Kidney (tissue), 14 donors: Measurements from ENCODE around the gene CCDC88B. TPM values are rescaled to one million over a fixed set of nuclear protein-coding genes. Genes with fewer than 3 reads are reported as not detected.
A peak's percentile ranks its signal among the peaks of the same experiment; 100 is the strongest.

Source experiments
- DNase-seq, 5 donors: peaks; one replicate each; pipeline ENCODE4 v3.0.0-alpha.2; 2013 to 2020
- FAIRE-seq: peaks from 2 replicates; lab custom pipeline; 2012; peaks lifted over from hg19 to GRCh38; lab: Jason Lieb, UNC
- H3K27ac ChIP-seq, 2 donors: one replicate each; pipeline ENCODE4 v1.7.0; 2013; ENCODE audit warnings: low read depth in 2 of 2, low read length in 2 of 2, inconsistent platforms in 1 of 2
- H3K27me3 ChIP-seq: one replicate; pipeline ENCODE4 v1.7.1; 2013; ENCODE audit warnings: low read length, inconsistent platforms; ENCODE audit not compliant: control insufficient read depth, insufficient read depth
- H3K36me3 ChIP-seq, 3 donors: one replicate each; pipeline versions ENCODE4 v1.7.0 to v1.7.1; 2013; ENCODE audit warnings: low read length in 3 of 3, control low read depth in 1 of 3, inconsistent platforms in 1 of 3; ENCODE audit not compliant: insufficient read depth in 3 of 3, control insufficient read depth in 2 of 3
- H3K4me1 ChIP-seq, 3 donors: one replicate each; pipeline versions ENCODE4 v1.7.0 to v1.7.1; 2013; ENCODE audit warnings: low read length in 3 of 3, inconsistent platforms in 1 of 3, low read depth in 1 of 3; ENCODE audit not compliant: control insufficient read depth in 2 of 3, insufficient read depth in 2 of 3
- H3K4me3 ChIP-seq, 3 donors: one replicate each; pipeline versions ENCODE4 v1.7.0 to v1.8.1; 2013; ENCODE audit warnings: low read length in 3 of 3, control low read depth in 1 of 3, inconsistent platforms in 1 of 3
- H3K9ac ChIP-seq, 3 donors: one replicate each; pipeline versions ENCODE4 v1.7.0 to v1.7.1; 2013; ENCODE audit warnings: low read length in 3 of 3, control low read depth in 1 of 3, inconsistent platforms in 1 of 3
- H3K9me3 ChIP-seq, 3 donors: one replicate each; pipeline versions ENCODE4 v1.7.0 to v1.7.1; 2013; ENCODE audit warnings: low read length in 3 of 3, control low read depth in 1 of 3, inconsistent platforms in 1 of 3; ENCODE audit not compliant: control insufficient read depth in 2 of 3, insufficient read depth in 1 of 3
- CTCF ChIP-seq: IDR thresholded peaks from 3 replicates; pipeline ENCODE4 v1.5.1; 2012; ENCODE audit warnings: mild to moderate bottlenecking, moderate library complexity, borderline replicate concordance; ENCODE audit not compliant: insufficient read depth; ENCODE audit errors: extremely low read depth
- intact Hi-C: fragments of 100-400 bp; cut with DNase I; formaldehyde crosslinking; loops from one replicate; pipeline ENCODE4 v1.11.1; 2022
- polyA plus RNA-seq: library from polyadenylated mRNA; stranded (reverse); fragments of 350-450 nt; fragmentation: Illumina TruSeq; extraction: RNeasy Lipid Tissue Mini Kit (QIAGEN cat#74804); gene quantifications from one replicate; pipeline ENCODE4 v1.2.3, GENCODE V29; 2014; ENCODE audit warnings: low read depth, low replicate concordance; ENCODE audit not compliant: insufficient read depth
- total RNA-seq: library from RNA; stranded (reverse); fragmentation: NEBNext Ultra II Directional; extraction: Animal tissue kit (Norgen Biotek cat#: 25700); gene quantifications from one replicate; pipeline ENCODE4 v1.2.1, GENCODE V29; 2021
- donor health status: control.
- donor health status: control.
- donor health status: control.
- donor health status: control.
- donor health status: control.
- donor health status: DM: yes; HTN: yes; CAD: no.
- donor health status: Normal renal cell carcinoma (clear cell type).

The CCDC88B gene
- total and polyA plus RNA-seq, 2 donors from 2014 or later = 10.0 to 13.3 TPM

GRCh38 chr11:64388894-64389293 lies 48.9 kb downstream of the CCDC88B start:
- no peaks in the 10 kb centered on the region for H3K27me3 ChIP-seq
- no peaks in the 10 kb centered on the region for H3K36me3 ChIP-seq
- H3K4me3 ChIP-seq = no peak overlapping the region
- DNase-seq (peak in 3 of 5 donors; percentile 58 to 83 (median 69)), FAIRE-seq (no peak)
- no peak overlapping the region for H3K9ac ChIP-seq
- intact Hi-C loops = no loop called here
- no peak overlapping the region for H3K27ac ChIP-seq
- no peaks in the 10 kb centered on the region for H3K4me1 ChIP-seq
- no peaks in the 10 kb centered on the region for H3K9me3 ChIP-seq
- TF ChIP-seq CTCF = no peak

GRCh38 chr11:64389851-64390250 lies 49.8 kb downstream of the CCDC88B start:
- no peak for TF ChIP-seq CTCF
- no peak for FAIRE-seq
- intact Hi-C loops = no loop called here

GRCh38 chr11:64390558-64390957 lies 50.6 kb downstream of the CCDC88B start:
- no peak for DNase-seq
- Histone ChIP-seq H3K27ac (no peak overlapping the region), H3K9me3 (no peaks in the 10 kb centered on the region), H3K27me3 (no peaks in the 10 kb centered on the region), H3K36me3 (no peaks in the 10 kb centered on the region), H3K9ac (no peak overlapping the region), H3K4me1 (peaks cover 0 to 1% (median 0%) of the 10 kb centered on the region in 3 donors), H3K4me3 (no peak overlapping the region)
- no peak for TF ChIP-seq CTCF
- intact Hi-C loops = no loop called here
- no peak for FAIRE-seq

More at GRCh38 chr11:64389851-64390250, 49.8 kb downstream of the CCDC88B start:
- Histone ChIP-seq H3K4me1 (no peaks in the 10 kb centered on the region), H3K27ac (no peak overlapping the region), H3K27me3 (no peaks in the 10 kb centered on the region), H3K9ac (no peak overlapping the region), H3K36me3 (no peaks in the 10 kb centered on the region), H3K9me3 (no peaks in the 10 kb centered on the region), H3K4me3 (no peak overlapping the region)
- DNase-seq = no peak

GRCh38 chr11:64391839-64392238 lies 51.8 kb downstream of the CCDC88B start:
- Histone ChIP-seq H3K27ac (no peak overlapping the region), H3K36me3 (no peaks in the 10 kb centered on the region), H3K4me1 (peaks cover 0 to 4% (median 0%) of the 10 kb centered on the region in 3 donors), H3K27me3 (no peaks in the 10 kb centered on the region), H3K9me3 (no peaks in the 10 kb centered on the region), H3K4me3 (no peak overlapping the region), H3K9ac (no peak overlapping the region)
- FAIRE-seq (no peak), DNase-seq (no peak)
- intact Hi-C loops = no loop called here
- no peak for TF ChIP-seq CTCF
